ENCODE results near the gene CLDN20.
A peak's percentile ranks its signal among the peaks of the same experiment; 100 is the strongest.
"Not testable (repeated sequence)": the region's sequence is repeated elsewhere in the genome, so short reads cannot be mapped to it uniquely, and the experiment has no call there.

CLDN20 gene

GRCh38 chr6:155311583-155311982 is 47.8 kb downstream of the CLDN20 start:
- DNase-seq (ENCODE audit: low read depth) = no peak

GRCh38 chr6:155312950-155313349 is 49.1 kb downstream of the CLDN20 start:
- DNase-seq (ENCODE audit: low read depth) = not testable (repeated sequence)

GRCh38 chr6:155313602-155314091 is 49.8 kb downstream of the CLDN20 start:
- DNase-seq (ENCODE audit: low read depth) = no peak

GRCh38 chr6:155314092-155314772 is 50.4 kb downstream of the CLDN20 start, which contains the start of gene TFB1M:
Gene TFB1M, minus strand, starts transcription at chr6:155314484. Its CDS starts 56 bp downstream, at chr6:155314428.
- peak; percentile 97 for DNase-seq (ENCODE audit: low read depth)

GRCh38 chr6:155314773-155315515 is 51.1 kb downstream of the CLDN20 start:
- DNase-seq (ENCODE audit: low read depth) = peak; percentile 8

GRCh38 chr6:155315516-155315871 is 51.7 kb downstream of the CLDN20 start:
- no peak for DNase-seq (ENCODE audit: low read depth)

GRCh38 chr6:155316419-155316818 is 52.6 kb downstream of the CLDN20 start:
- no peak for DNase-seq (ENCODE audit: low read depth)

GRCh38 chr6:155317186-155317585 is 53.4 kb downstream of the CLDN20 start:
- no peak for DNase-seq (ENCODE audit: low read depth)

GRCh38 chr6:155319902-155320301 is 56.1 kb downstream of the CLDN20 start:
- no peak for DNase-seq (ENCODE audit: low read depth)

GRCh38 chr6:155324172-155324571 is 60.4 kb downstream of the CLDN20 start:
- DNase-seq (ENCODE audit: low read depth) = no peak

- DNase-seq (ENCODE audit: low read depth) = no peak
Observed at GRCh38 chr6:155324993-155325392, 61.2 kb downstream of the CLDN20 start.

- DNase-seq (ENCODE audit: low read depth) = no peak
Observed at GRCh38 chr6:155325700-155326516, 62.1 kb downstream of the CLDN20 start.

All from stimulated activated CD8-positive, alpha-beta memory T cell treated with anti-CD3 and anti-CD28 coated beads, Interleukin-12 subunit alpha, Interleukin-12 subunit beta, amount 100 ng/mL, for 1 hour (primary cell).